Right hindlimb (tissue), 1 donor: ENCODE measurements around the gene PTN.
"Not testable (repeated sequence)": the region's sequence is repeated elsewhere in the genome, so short reads cannot be mapped to it uniquely, and the experiment has no call there.

Experiments
- DNase-seq: peaks from one replicate; pipeline ENCODE4 v3.0.0-alpha.2; 2018

The PTN gene

DNA sequence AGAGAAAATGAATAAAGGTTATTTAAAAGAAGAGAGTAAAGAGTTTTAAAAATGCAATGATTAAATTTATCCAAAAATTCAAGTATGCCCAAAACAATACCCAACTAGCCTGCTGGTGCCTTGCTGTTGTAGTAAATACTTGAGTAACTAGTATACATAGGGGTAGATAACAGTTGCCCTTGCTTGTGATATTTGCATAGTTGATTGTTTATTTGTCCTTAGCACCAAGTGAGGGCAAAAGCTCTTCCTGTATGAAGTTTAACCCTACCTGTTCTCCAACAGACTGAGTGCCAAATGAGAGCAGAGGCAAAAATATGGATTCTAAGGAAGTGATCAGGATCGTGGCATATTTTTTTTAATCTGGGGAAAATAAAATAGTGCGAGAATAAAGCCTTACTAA, 85.0 kb downstream of the PTN start:
- DNase-seq, result no peak

GRCh38 chr7:137254766-137255165, 88.8 kb downstream of the PTN start:
- DNase-seq, result no peak

DNA sequence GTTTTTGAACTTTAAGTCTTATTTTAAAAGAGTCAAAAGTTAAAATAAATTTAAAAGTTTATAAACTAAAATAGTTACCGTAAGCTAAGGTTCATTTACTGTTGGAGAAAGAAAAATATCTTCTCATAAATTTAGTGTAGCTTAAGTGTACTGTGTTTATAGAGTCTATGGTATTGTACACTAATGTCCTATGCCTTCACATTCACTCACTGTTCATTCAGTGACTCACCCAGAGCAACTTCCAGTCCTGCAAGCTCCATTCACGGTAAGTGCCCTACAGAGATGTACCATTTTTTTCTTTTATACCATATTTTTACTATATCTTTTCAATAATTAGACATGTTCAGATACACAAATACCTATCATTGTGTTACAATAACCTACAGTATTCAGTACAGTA, 97.6 kb downstream of the PTN start:
- no peak for DNase-seq

- no peak for DNase-seq
Observed at GRCh38 chr7:137245186-137245585, 98.3 kb downstream of the PTN start.

DNA sequence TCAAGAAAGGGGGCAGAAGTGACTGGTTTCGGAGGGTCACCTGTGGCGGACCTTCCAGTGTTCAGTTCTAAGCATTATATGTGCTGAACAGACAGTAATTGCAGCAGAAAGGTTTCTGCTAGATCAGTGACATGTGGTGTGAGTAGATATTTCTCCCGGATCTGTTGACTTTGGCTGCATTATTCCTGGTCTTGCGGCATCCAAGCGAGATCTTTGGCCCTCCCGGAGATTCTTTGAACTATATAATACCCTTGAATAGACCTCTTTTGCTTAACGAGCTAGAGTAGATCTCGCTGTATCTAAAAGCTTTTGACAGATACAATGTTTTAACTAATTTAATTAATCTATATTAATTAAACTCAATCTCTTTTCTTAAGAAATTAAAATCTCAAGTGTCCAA, 99.8 kb downstream of the PTN start:
- DNase-seq, result no peak

DNA sequence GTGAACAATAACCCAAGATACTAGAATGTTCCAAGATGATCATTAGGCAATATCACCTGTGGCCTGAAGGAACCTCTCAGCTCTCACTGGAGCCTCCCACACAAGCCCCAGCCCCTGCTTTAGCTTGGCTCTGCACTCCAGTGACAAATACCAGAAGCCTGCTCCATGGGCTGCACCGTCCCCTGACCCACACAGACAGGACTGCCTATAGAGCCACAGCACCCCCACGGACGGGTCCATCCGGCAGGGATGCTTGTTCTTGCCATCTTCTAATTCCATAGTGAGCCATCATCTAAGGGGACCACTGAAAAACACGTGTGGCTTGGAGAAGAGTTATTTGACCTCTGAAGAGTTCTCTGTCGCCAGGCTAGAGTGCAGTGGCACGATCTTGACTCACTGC, 100.9 kb downstream of the PTN start:
- no peak for DNase-seq

- DNase-seq, result no peak
Observed at GRCh38 chr7:137241655-137242360, 101.7 kb downstream of the PTN start.

DNA sequence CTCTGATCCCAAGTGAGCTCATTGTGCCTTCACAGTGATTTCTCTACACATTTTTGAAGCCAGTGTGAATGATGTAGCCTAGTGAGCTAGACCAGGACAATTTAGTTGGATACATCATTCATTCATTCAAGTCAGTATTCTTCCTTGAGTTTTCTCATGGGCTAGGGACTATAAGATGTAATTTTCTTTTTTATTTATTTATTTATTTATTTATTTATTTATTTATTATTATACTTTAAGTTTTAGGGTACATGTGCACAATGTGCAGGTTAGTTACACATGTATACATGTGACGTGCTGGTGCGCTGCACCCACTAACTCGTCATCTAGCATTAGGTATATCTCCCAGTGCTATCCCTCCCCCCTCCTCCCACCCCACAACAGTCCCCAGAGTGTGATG, 104.3 kb downstream of the PTN start:
- DNase-seq, result not testable (repeated sequence)

DNA sequence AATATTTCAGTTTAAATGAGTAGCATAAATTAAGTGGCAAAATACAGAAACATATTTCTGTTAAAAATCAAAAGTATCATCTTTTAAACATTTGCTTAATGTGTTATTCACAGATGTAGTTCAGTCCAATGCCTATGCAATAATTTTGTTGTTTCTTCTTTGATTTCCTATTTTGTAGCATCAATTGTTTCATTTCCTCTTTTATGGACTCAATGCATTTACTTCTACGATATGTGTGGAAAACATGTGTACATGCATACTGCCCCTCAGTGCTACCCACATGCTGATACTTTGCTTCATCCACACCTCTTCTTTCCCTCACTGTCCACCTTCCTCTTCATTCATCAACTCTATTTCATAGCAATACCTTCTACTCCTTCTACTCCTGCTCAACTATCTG, 108.1 kb downstream of the PTN start:
- no peak for DNase-seq

GRCh38 chr7:137231167-137231566, 112.4 kb downstream of the PTN start:
- no peak for DNase-seq

DNA sequence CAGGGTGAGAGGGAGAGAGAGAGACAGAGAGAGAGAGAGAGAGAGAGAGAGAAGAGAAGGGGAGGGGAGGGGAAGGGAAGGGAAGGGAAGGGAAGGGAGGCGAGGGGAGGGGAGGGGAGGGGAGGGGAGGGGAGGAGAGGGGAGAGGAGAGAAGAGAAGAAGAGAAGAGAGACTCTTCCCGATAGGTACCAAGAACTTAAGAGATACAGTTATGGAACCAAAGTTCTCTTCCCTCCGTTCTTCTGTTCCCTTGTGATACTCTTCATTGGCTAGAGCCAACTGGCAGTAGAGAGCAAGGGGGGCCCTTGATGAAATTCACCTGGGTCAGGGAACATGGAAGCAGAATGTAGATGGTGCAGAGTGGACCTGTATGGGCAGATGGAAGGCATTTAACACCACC, 122.1 kb downstream of the PTN start:
- no peak for DNase-seq

DNA sequence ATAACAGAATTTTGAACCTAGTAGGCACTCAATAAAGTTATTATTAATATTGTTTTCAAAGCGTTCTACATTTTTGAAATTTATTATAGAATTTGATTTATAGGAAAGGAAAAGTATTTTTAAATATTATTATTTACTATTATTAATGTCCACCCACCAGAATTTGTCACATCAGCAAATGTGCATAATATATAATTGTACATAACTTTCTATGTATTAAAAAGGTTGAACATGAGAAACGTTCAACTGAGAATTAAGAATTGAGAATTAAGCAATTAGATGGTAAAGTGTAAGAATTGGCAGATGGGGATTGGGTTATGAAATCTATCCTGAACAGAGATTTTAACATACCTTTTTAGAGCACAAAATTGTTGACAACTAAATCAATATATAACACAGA, 129.8 kb downstream of the PTN start:
- DNase-seq, result no peak

- no peak for DNase-seq
Observed at GRCh38 chr7:137209151-137209817, 134.2 kb downstream of the PTN start.

DNA sequence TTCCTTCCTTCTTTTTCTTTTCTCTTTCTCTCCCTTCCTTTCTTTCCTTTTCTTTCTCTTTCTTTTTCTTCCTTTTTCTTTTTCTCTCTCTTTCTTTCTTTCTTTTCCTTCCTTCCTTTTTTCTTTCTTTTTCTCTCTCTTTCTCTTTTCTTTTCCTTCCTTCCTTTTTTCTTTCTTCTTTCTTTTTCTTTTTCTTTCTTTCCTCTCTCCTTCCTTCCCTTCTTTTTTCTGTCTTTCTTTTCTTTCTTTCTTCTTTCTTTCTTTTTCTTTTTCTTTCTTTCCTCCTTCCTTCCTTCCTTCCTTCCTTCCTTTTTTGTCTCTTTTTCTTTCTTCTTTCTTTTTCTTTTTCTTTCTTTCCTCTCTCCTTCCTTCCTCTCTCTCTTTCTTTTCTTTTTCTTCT, 136.8 kb downstream of the PTN start:
- DNase-seq, result no peak

GRCh38 chr7:137204246-137204645, 139.3 kb downstream of the PTN start:
- DNase-seq, result peak; percentile 19

DNA sequence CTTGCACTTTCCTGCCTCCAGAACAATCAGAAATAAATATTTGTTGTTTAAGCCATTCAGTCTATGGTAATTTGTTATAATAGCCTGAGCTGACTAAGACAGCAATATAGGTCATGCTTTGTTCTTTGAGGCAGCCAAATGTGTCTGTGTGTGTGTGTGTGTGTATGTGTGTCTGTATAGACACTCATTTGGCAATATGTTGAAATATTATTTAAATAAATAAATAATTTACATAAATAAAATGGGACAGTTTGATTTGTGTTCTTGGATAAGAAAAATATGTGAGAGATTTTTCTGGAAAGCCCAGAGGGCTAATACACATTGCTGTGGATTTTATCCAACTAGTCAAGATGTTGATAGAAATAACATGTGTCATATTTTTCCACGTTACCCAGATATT, 140.2 kb downstream of the PTN start:
- DNase-seq, result no peak

GRCh38 chr7:137196648-137197047, 146.9 kb downstream of the PTN start:
- DNase-seq, result no peak

DNA sequence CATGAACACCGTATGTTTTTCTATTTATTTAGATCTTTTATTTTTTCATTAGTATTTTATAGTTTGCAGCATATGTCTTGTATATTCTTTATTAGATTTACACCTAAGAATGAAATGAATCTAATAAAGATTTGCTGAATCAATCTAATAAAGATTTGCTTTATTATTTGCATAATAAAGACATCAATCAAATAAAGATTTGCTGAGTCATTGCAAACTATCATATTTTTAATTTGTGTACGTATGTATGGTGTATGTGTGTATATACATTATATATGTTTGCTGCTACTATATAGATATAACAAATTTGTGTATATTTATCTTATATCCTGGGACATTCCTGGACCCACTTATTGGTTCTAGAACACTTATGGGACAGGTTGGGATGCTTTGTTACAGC, 147.5 kb downstream of the PTN start:
- no peak for DNase-seq

GRCh38 chr7:137181619-137182018, 161.9 kb downstream of the PTN start:
- not testable (repeated sequence) for DNase-seq
